Endothelial cell of umbilical vein (primary cell): ENCODE measurements around the gene SAMD11.

Experiments used
- EZH2 ChIP-seq: IDR thresholded peaks from 2 replicates; pipeline ENCODE4 v1.6.1; 2012; ENCODE audit warnings: borderline replicate concordance, low read depth, mild to moderate bottlenecking, moderate library complexity, low read length, inconsistent platforms; ENCODE audit not compliant: severe bottlenecking
- FOS ChIP-seq: IDR thresholded peaks from 2 replicates; pipeline ENCODE4 v1.6.1; 2011; ENCODE audit warnings: mild to moderate bottlenecking, low read length, moderate library complexity, borderline replicate concordance; ENCODE audit not compliant: insufficient read depth
- GATA2 ChIP-seq: IDR thresholded peaks from 2 replicates; pipeline ENCODE4 v1.7.0; 2011; ENCODE audit warnings: low read depth, mild to moderate bottlenecking, moderate library complexity, mixed read lengths, low read length; ENCODE audit not compliant: insufficient read length, insufficient read depth
- JUN ChIP-seq: IDR thresholded peaks from 2 replicates; pipeline ENCODE4 v1.6.1; 2011; ENCODE audit warnings: borderline replicate concordance, low read depth; ENCODE audit not compliant: insufficient read length, insufficient read depth
- POLR2A ChIP-seq: IDR thresholded peaks from 2 replicates; pipeline ENCODE4 v1.6.1; 2012; ENCODE audit warnings: low read depth, mild to moderate bottlenecking, control low read depth, low read length
- POLR2AphosphoS5 ChIP-seq: IDR thresholded peaks from 2 replicates; pipeline ENCODE4 v1.6.1; 2012; ENCODE audit warnings: low read depth, mild to moderate bottlenecking, control low read depth, low read length, moderate library complexity; ENCODE audit not compliant: insufficient read depth
- TF ChIP-seq, protein P1 (sequence below): IDR thresholded peaks from 2 replicates; pipeline ENCODE4 v1.6.1; 2011; ENCODE audit not compliant: insufficient read depth, insufficient read length
- TF ChIP-seq, protein P2 (sequence below), 2 donors: IDR thresholded peaks; 1 replicate in 1 of 2; 2 replicates in 1 of 2; pipeline ENCODE4 v1.5.1; 2011; ENCODE audit warnings: low read length in 2 of 2, mild to moderate bottlenecking in 2 of 2, moderate library complexity in 2 of 2, control low read depth in 1 of 2, inconsistent platforms in 1 of 2, low read depth in 1 of 2; ENCODE audit not compliant: insufficient read depth in 1 of 2; ENCODE audit errors: extremely low read depth in 1 of 2

DNA sequence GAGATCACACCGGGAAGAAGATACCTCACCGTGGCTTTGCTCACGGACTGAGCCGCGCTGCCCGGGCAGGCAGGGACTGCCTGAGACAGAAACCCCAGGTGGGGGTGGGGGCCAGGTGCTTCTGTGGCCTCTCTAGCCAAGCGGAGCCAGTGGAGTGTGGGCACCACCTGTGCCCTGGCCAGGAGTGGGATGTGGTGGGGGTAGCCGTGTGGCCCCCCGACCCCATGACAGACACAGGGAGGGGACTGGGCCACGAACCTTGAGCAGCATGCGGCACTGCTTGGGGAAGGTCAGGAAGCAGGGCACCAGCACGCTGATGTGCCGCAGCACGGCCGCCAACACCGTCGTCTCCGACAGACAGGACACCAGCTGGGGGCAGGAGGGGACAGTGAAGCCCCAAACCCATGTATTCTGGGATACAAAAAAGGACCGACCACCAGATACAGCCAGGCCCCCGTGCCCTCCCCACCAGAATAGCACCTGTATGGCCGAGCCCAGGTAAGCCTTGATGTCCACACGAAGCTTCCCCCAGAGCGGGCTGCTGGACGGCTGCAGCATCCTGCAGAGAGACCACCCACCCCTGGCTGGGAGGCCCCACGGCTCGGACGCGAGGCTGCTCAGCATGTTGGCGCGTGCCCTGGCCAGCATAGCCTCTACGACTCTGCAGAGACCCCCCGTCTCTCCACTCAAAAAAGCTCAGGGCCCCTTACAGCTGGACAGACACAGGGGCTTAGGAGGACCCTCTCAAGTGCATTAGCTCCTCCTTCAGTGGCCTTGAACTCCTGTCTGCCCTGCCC lies 30.0 kb downstream of the SAMD11 start:
- TF ChIP-seq, protein P1, sequence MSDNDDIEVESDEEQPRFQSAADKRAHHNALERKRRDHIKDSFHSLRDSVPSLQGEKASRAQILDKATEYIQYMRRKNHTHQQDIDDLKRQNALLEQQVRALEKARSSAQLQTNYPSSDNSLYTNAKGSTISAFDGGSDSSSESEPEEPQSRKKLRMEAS = no peak
- TF ChIP-seq POLR2A (no peak), JUN (no peak), EZH2 (no peak), POLR2AphosphoS5 (no peak), GATA2 (no peak), FOS (no peak)
- TF ChIP-seq, protein P2, sequence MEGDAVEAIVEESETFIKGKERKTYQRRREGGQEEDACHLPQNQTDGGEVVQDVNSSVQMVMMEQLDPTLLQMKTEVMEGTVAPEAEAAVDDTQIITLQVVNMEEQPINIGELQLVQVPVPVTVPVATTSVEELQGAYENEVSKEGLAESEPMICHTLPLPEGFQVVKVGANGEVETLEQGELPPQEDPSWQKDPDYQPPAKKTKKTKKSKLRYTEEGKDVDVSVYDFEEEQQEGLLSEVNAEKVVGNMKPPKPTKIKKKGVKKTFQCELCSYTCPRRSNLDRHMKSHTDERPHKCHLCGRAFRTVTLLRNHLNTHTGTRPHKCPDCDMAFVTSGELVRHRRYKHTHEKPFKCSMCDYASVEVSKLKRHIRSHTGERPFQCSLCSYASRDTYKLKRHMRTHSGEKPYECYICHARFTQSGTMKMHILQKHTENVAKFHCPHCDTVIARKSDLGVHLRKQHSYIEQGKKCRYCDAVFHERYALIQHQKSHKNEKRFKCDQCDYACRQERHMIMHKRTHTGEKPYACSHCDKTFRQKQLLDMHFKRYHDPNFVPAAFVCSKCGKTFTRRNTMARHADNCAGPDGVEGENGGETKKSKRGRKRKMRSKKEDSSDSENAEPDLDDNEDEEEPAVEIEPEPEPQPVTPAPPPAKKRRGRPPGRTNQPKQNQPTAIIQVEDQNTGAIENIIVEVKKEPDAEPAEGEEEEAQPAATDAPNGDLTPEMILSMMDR (IDR thresholded peaks at IDR 0.05; ENCODE audit: extremely low read depth in 1 of 2, insufficient read depth in 1 of 2, low read depth in 1 of 2, low read length in 2 of 2) = no peak
